Glomerular visceral epithelial cell (primary cell): ENCODE measurements around the gene FGD5.

ENCODE experiments used
- DNase-seq: peaks from one replicate; pipeline ENCODE4 v3.0.0-alpha.2; 2016; ENCODE audit errors: extremely low spot score

FGD5 gene

DNA sequence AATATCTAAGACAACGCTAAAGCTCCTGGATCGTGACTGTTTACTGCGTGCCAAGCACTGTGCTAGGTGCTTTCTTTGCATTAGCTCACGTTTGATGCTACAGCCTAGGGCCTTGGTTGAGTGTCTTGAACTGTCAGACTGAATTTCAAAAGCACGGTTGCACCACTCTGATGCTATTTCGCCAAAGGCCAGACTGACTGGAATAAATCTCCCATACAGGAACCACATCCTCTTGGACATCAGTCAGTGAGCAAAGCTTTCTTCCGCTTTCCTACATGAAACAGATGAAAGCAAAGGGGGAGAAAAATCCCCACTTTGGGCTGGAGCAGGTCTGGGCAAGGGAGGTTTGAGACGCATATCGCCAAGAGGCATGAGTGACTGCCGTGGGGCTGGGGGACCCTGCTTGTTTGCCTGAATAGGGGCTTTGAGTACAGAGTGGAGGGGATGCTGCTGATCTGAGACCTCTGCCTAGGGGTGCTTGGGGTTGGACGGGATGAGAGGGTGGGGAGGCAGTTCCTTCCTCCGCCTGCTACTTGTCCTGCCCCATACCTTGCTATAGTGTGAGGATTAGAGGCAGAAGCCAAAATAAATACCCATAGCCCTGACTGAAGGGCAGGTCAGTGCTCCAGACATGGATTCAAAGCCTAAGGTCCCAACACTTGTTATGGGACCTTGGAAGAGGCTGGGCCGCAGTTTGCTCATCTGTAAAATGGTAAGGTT is 5.3 kb downstream of the FGD5 start:
- no peak for DNase-seq

GRCh38 chr3:14824646-14825045 is 5.9 kb downstream of the FGD5 start:
- no peak for DNase-seq

- no peak for DNase-seq
Measured at GRCh38 chr3:14826069-14826468, 7.3 kb downstream of the FGD5 start.

- DNase-seq: no peak
Measured at GRCh38 chr3:14827776-14828175, 9.0 kb downstream of the FGD5 start.

GRCh38 chr3:14829811-14830210 is 11.0 kb downstream of the FGD5 start:
- no peak for DNase-seq

GRCh38 chr3:14831916-14832450 is 13.2 kb downstream of the FGD5 start:
- DNase-seq: no peak

GRCh38 chr3:14832975-14833722 is 14.4 kb downstream of the FGD5 start:
- no peak for DNase-seq

- DNase-seq: no peak
Measured at GRCh38 chr3:14834121-14834520, 15.4 kb downstream of the FGD5 start.

- DNase-seq: no peak
Measured at GRCh38 chr3:14834807-14835466, 16.2 kb downstream of the FGD5 start.

- DNase-seq: no peak
Measured at GRCh38 chr3:14836049-14836468, 17.3 kb downstream of the FGD5 start.

DNA sequence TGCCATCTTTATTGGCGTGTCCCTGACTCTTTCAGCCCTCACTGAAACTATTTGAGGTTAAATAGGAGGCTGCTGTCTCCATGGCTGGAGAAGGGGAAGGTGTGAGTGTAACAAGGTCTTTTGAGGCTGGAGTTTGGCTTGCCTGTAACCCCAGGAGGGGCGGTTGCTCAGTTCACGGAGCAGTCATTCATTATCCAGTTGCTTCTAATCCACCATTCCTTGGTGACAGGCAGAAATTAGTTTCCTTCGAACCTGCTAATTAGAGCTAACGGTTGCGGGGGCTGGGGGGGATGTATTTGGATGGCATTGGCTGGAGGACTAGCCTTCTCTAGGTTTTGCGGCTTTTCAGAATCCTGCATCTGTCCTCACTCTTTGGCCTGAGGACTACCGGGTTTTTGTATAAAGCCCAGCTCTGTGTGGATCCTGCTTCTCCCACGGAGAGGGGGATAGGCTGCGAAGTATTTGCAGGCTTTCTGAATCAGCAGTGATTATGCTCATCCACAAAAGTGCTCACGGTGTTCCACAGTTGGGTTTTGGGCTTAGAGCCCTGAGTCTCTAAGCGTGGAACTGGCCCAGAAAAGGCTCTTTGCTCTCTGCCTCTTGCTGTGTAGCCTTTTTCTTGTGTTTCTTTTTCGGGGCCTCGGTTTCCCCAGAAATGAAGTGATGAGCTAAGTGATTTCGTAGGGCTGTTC is 18.6 kb downstream of the FGD5 start:
- no peak for DNase-seq

DNA sequence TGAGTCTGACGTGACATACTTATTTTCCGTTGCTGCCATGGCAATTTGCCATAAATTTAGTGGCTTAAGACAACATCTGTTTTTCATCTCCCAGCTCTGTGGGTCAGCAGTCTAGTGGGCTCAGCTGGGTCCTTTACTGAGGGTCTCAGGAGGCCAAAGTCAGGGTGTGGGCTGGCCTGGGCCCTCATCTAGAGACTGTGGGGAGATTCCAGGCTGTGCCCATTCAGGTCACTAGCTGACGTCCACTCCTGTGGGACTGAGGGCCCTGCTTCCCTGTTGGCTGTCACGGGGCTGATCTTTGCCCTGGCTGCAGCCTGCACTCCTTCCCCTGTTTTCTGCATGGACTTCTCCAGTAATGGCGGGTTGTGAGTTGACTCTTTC is 19.1 kb downstream of the FGD5 start:
- no peak for DNase-seq

- DNase-seq: no peak
Measured at GRCh38 chr3:14839236-14839635, 20.5 kb downstream of the FGD5 start.

DNA sequence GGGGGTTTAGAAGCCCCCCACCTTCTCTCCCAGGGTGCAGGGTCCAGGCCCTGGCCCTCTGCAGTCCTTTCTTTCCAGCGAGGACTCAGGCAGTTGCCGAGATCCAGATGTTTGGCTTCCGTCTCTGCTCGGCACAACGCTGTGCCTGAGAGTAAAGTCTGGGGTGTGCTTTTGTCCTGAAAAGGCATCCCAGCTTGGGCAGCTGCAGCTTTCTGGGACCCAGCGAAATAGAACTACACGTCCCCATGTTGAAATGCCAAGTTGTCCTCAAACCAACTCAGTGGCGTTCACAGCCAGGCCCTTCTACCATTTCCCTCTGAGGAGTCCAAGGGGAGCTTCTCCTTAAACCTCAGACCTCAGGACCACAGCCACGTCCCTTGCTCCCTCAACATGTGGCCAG is 23.1 kb downstream of the FGD5 start:
- DNase-seq: no peak

- no peak for DNase-seq
Measured at GRCh38 chr3:14842277-14842676, 23.5 kb downstream of the FGD5 start.

GRCh38 chr3:14843321-14843720 is 24.6 kb downstream of the FGD5 start:
- no peak for DNase-seq

GRCh38 chr3:14844386-14845170 is 25.8 kb downstream of the FGD5 start:
- no peak for DNase-seq

DNA sequence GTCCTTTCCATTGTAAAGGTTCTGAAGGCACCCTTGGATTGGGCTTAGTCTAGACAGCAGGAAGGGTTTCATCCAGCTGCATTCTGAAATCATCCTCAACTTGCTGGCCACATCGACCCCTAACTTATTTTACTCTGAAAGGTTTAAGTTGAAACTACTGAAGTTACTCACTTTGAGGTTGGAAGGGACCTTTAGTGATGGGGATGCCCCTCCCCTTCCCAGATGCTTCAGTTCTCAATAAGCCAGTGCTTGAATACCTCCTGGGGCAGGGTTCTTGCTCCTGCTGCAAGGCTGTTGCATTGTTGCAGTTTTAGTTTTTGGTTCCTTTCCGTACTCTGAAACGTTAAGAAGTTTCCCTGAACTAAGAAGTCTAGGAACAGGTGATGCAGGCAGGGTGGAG is 26.4 kb downstream of the FGD5 start:
- DNase-seq: no peak

GRCh38 chr3:14845826-14846225 is 27.1 kb downstream of the FGD5 start:
- no peak for DNase-seq

DNA sequence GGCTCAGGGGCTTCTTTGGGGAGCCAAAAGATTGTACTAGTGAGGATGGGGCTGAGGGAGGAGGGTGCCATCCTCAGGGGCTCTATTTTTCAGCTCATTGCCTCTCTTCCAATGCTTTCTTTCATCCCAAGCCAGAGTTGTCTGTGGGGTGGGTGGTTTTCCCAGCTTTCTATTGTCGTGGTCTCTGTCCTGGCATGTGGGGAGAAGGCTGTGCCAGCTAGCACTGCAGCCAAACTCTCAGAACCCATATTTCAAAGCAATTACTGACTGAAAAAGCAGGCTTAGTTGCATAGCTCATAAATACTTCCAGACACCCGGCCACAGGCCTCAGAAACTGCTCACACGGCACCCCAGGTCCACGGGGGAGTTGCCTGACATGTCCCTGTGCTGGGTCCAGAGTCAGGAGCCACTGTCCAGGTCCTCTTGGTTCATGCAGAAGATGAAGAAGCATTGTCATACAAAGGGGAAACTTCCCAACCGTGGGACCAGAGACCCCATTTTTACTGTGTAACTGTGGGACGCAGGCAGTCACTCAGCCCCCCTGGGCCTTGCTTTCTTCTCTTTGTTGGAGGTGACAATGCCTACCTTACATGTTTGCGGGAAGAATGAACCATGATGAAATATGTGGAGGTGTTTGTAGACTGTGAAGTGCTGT is 27.6 kb downstream of the FGD5 start:
- DNase-seq: no peak
